ENCODE results near the gene ZNF512B. TPM values are rescaled to one million over a fixed set of nuclear protein-coding genes. Genes with fewer than 3 reads are reported as not detected.

Gene ZNF512B
- polyA plus RNA-seq, 3 donors: 0.10 to 2.6 TPM; not detected in 1

DNA sequence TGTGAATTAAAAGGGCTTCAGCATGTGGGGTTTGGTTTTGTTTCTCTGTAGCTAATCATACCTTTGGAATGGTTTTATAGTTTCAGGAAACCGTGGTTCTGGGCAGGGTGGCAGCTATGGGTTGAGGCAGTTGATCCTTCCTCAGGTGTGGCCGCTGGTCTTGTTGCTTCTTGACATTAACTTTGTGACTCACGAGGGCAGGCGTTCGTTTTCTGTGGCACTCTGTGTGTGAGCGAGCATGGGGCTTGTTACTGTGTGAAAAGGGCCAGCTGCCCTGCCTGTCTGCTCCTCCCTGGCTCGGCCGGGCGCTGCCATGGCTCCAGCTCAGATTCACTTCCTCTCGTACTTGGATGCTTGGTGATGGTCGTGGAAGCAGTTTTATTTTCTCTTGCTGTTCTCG, 58.6 kb downstream of the ZNF512B start:
- Histone ChIP-seq H3K4me1 (ENCODE audit: control insufficient read depth in 1 of 2, insufficient read depth in 2 of 2, low read length in 2 of 2) (peaks cover 38 to 49% of the 10 kb centered on the region in 2 donors), H3K27me3 (ENCODE audit: control insufficient read depth in 2 of 2, insufficient read depth in 2 of 2, low read length in 2 of 2) (no peaks in the 10 kb centered on the region), H4K20me1 (ENCODE audit: insufficient read depth, low read length) (peaks cover 100% of the 10 kb centered on the region), H3K4me2 (replicated peaks; ENCODE audit: extremely low read depth, low read length, poor library complexity, severe bottlenecking) (peak overlapping the region; percentile 1), H3K4me3 (replicated peaks in 1 of 3; ENCODE audit: low read depth in 2 of 3, low read length in 3 of 3) (no peak overlapping the region), H3K9me3 (replicated peaks in 1 of 2; ENCODE audit: control insufficient read depth in 1 of 2, insufficient read depth in 1 of 2, low read length in 2 of 2) (peaks cover 0 to 5% of the 10 kb centered on the region in 2 donors), H3K27ac (ENCODE audit: low read depth in 1 of 2, low read length in 2 of 2) (peak overlapping the region; percentile 46 to 76), H3K36me3 (replicated peaks in 1 of 2; ENCODE audit: control insufficient read depth in 1 of 2, insufficient read depth in 2 of 2, low read length in 2 of 2) (peaks cover 6 to 25% of the 10 kb centered on the region in 2 donors), H3K79me2 (ENCODE audit: insufficient read depth, low read length) (peaks cover 100% of the 10 kb centered on the region), H2AFZ (ENCODE audit: insufficient read depth, low read depth, low read length, poor library complexity, severe bottlenecking) (no peak overlapping the region), H3K9ac (ENCODE audit: insufficient read depth, low read length, poor library complexity, severe bottlenecking) (no peak overlapping the region)
- no peaks in the 10 kb centered on the region for H3K27me3 Mint-ChIP-seq (ENCODE audit: low read depth in 3 of 3)
- peaks cover 2 to 13% (median 5%) of the 10 kb centered on the region in 7 donors for H3K9me3 Mint-ChIP-seq
- peak overlapping the region; percentile 46 to 92 (median 84) for H3K27ac Mint-ChIP-seq
- peaks cover 62% of the 10 kb centered on the region for H3K4me1 Mint-ChIP-seq
- intact Hi-C loops (cut with micrococcal nuclease): no loop called here
- peak; percentile 51 to 65 (median 52) for DNase-seq
- TF ChIP-seq, protein P1, sequence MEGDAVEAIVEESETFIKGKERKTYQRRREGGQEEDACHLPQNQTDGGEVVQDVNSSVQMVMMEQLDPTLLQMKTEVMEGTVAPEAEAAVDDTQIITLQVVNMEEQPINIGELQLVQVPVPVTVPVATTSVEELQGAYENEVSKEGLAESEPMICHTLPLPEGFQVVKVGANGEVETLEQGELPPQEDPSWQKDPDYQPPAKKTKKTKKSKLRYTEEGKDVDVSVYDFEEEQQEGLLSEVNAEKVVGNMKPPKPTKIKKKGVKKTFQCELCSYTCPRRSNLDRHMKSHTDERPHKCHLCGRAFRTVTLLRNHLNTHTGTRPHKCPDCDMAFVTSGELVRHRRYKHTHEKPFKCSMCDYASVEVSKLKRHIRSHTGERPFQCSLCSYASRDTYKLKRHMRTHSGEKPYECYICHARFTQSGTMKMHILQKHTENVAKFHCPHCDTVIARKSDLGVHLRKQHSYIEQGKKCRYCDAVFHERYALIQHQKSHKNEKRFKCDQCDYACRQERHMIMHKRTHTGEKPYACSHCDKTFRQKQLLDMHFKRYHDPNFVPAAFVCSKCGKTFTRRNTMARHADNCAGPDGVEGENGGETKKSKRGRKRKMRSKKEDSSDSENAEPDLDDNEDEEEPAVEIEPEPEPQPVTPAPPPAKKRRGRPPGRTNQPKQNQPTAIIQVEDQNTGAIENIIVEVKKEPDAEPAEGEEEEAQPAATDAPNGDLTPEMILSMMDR (IDR thresholded peaks at IDR 0.05): no peak
- peak overlapping the region; percentile 34 to 51 for H3K4me3 Mint-ChIP-seq
- peaks cover 17 to 48% of the 10 kb centered on the region in 2 donors for H3K36me3 Mint-ChIP-seq
- WGBS (ENCODE audit: insufficient coverage): 3% methylated on average over 6 of the region's 12 CpGs

DNA sequence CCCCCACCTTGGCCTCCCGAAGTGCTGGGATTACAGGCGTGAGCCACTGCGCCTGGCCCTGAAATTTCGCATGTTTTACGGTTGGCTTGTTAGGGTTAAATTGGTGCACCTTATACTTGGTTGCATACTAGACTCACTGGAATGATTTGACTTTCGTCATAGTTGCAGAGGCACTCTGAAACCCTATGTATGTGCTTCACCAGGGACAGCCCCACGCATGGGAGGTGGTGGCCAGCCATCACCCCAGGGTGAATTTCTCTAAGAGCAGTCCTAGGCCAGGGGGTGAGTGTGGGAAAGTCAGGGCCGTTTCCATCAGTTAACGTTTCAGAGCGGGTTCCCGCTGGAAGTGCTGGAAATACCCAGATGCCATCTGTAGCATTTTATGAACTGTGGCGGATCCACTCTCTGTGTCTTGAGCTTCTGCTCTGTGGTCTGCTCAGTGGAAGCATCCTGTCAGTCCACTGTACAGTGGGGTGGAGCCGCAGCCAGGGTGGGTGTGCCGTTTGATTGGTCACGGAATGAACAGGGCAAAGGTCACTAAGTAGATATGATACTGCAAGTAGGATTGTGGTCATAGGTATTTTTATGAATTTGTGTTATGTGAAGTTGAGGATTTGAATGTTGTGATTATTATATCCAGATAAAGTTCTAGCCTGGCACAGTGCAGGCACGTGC, 61.6 kb downstream of the ZNF512B start:
- Histone ChIP-seq H3K27me3 (ENCODE audit: control insufficient read depth in 2 of 2, insufficient read depth in 2 of 2, low read length in 2 of 2) (no peaks in the 10 kb centered on the region), H3K4me2 (replicated peaks; ENCODE audit: extremely low read depth, low read length, poor library complexity, severe bottlenecking) (no peak overlapping the region), H3K4me1 (ENCODE audit: control insufficient read depth in 1 of 2, insufficient read depth in 2 of 2, low read length in 2 of 2) (peaks cover 50 to 63% of the 10 kb centered on the region in 2 donors), H3K4me3 (replicated peaks in 1 of 3; ENCODE audit: low read depth in 2 of 3, low read length in 3 of 3) (no peak overlapping the region), H3K27ac (ENCODE audit: low read depth in 1 of 2, low read length in 2 of 2) (peak overlapping the region; percentile 20 to 71), H3K36me3 (replicated peaks in 1 of 2; ENCODE audit: control insufficient read depth in 1 of 2, insufficient read depth in 2 of 2, low read length in 2 of 2) (peaks cover 4 to 5% of the 10 kb centered on the region in 2 donors), H3K9me3 (replicated peaks in 1 of 2; ENCODE audit: control insufficient read depth in 1 of 2, insufficient read depth in 1 of 2, low read length in 2 of 2) (no peaks in the 10 kb centered on the region), H3K79me2 (ENCODE audit: insufficient read depth, low read length) (peaks cover 100% of the 10 kb centered on the region), H4K20me1 (ENCODE audit: insufficient read depth, low read length) (peaks cover 100% of the 10 kb centered on the region), H2AFZ (ENCODE audit: insufficient read depth, low read depth, low read length, poor library complexity, severe bottlenecking) (no peak overlapping the region), H3K9ac (ENCODE audit: insufficient read depth, low read length, poor library complexity, severe bottlenecking) (no peak overlapping the region)
- peaks cover 74% of the 10 kb centered on the region for H3K4me1 Mint-ChIP-seq
- TF ChIP-seq, protein P1 (IDR thresholded peaks at IDR 0.05): no peak
- peaks cover 0 to 2% (median 0%) of the 10 kb centered on the region in 7 donors for H3K9me3 Mint-ChIP-seq
- DNase-seq: no peak
- intact Hi-C loops (cut with micrococcal nuclease): loop anchor here (2.0 to 10.0 kb wide), 4 partner anchors 34 to 633 kb away; partner anchors contain the start of genes ARFGAP1 (in 1 of the 2) and PRPF6 (in 1 of the 2)
- WGBS (ENCODE audit: insufficient coverage): 83% methylated on average over 16 of the region's 16 CpGs
- H3K27me3 Mint-ChIP-seq (ENCODE audit: low read depth in 3 of 3): no peaks in the 10 kb centered on the region
- H3K27ac Mint-ChIP-seq: peak overlapping the region; percentile 13 to 78 (median 59)
- peaks cover 7 to 40% of the 10 kb centered on the region in 2 donors for H3K36me3 Mint-ChIP-seq
- no peak overlapping the region for H3K4me3 Mint-ChIP-seq

Small RNA genes within 50 kb of the gene (small RNA-seq; reads per million reads assigned to genes)
- gene MIR647 (ENCODE audit: insufficient read length, low read depth) (not detected), gene MIR941-2 (ENCODE audit: insufficient read length, low read depth) (not detected), gene MIR941-4 (ENCODE audit: insufficient read length, low read depth) (not detected), gene MIR941-5 (ENCODE audit: insufficient read length, low read depth) (not detected), gene RNU1-134P (ENCODE audit: insufficient read length, low read depth) (150 reads per million, percentile 97 among the genes with 10 or more reads in this experiment)

Other genes starting within 250 kb of the ZNF512B start
- 1 to 10 TPM in 1 of 3 donors, under 1 TPM in 2; 0.39 to 8.8 (median 0.62) TPM for gene LIME1, start 233.3 kb downstream of the ZNF512B start, polyA plus RNA-seq
- gene SLC2A4RG, start 230.2 kb downstream of the ZNF512B start, polyA plus RNA-seq: 10 to 100 TPM in 1 of 3 donors, 1 to 10 TPM in 1, under 1 TPM in 1; 0.46 to 21.0 (median 1.5) TPM
- gene ZBTB46, start 138.7 kb downstream of the ZNF512B start, polyA plus RNA-seq: 1 to 10 TPM in 1 of 3 donors, under 1 TPM in 2; 0.07 to 2.3 (median 0.37) TPM
- not detected for gene ABHD16B, start 108.4 kb downstream of the ZNF512B start, polyA plus RNA-seq
- gene TPD52L2, start 104.7 kb downstream of the ZNF512B start, polyA plus RNA-seq: 100 to 1,000 TPM; 137 to 167 (median 144) TPM
- gene DNAJC5, start 74.8 kb downstream of the ZNF512B start, polyA plus RNA-seq: 10 to 100 TPM in 1 of 3 donors, 1 to 10 TPM in 2; 5.9 to 44.4 (median 7.4) TPM
- gene UCKL1, start 13.5 kb downstream of the ZNF512B start, polyA plus RNA-seq: 10 to 100 TPM; 10.9 to 65.8 (median 14.5) TPM
- gene SAMD10, start 9.7 kb upstream of the ZNF512B start, polyA plus RNA-seq: 1 to 10 TPM in 1 of 3 donors, under 1 TPM in 2; 0.34 to 2.4 (median 0.67) TPM
- 10 to 100 TPM; 29.1 to 47.7 (median 34.5) TPM for gene PRPF6, start 11.2 kb upstream of the ZNF512B start, polyA plus RNA-seq
- gene C20orf204, start 66.3 kb upstream of the ZNF512B start, polyA plus RNA-seq: under 1 TPM in 1 of 3 donors, not detected in 2; 0.20 TPM
- not detected for gene SOX18, start 79.7 kb upstream of the ZNF512B start, polyA plus RNA-seq
- 10 to 100 TPM; 15.7 to 24.3 (median 16.0) TPM for gene TCEA2, start 93.3 kb upstream of the ZNF512B start, polyA plus RNA-seq
- gene RGS19, start 109.6 kb upstream of the ZNF512B start, polyA plus RNA-seq: 100 to 1,000 TPM; 235 to 280 (median 244) TPM
- gene OPRL1, start 110.2 kb upstream of the ZNF512B start, polyA plus RNA-seq: 1 to 10 TPM; 7.0 to 9.0 (median 8.8) TPM
- under 1 TPM; 0.61 to 0.86 (median 0.64) TPM for gene LKAAEAR1, start 114.5 kb upstream of the ZNF512B start, polyA plus RNA-seq
- not detected for gene NPBWR2, start 137.6 kb upstream of the ZNF512B start, polyA plus RNA-seq
- gene MYT1, start 194.5 kb upstream of the ZNF512B start, polyA plus RNA-seq: not detected